ENCODE results near the gene BPIFB2.

Gene BPIFB2

GRCh38 chr20:33062825-33063149, 55.3 kb downstream of the BPIFB2 start:
- FAIRE-seq (no peak), DNase-seq (ENCODE audit: insufficient read length, low spot score) (no peak)
- TF ChIP-seq PAX5 (IDR thresholded peaks at IDR 0.05; ENCODE audit: insufficient read depth, low read length, severe bottlenecking) (no peak), POLR2AphosphoS5 (IDR thresholded peaks at IDR 0.05; ENCODE audit: low read depth, low read length) (no peak), TAF1 (IDR thresholded peaks at IDR 0.05; ENCODE audit: low read depth, low read length) (no peak), SPI1 (IDR thresholded peaks at IDR 0.05; ENCODE audit: low read depth, low read length) (no peak), POLR2A (IDR thresholded peaks at IDR 0.05; ENCODE audit: low read depth, low read length) (no peak), POU2F2 (IDR thresholded peaks at IDR 0.05; ENCODE audit: low read depth, low read length) (no peak)

DNA sequence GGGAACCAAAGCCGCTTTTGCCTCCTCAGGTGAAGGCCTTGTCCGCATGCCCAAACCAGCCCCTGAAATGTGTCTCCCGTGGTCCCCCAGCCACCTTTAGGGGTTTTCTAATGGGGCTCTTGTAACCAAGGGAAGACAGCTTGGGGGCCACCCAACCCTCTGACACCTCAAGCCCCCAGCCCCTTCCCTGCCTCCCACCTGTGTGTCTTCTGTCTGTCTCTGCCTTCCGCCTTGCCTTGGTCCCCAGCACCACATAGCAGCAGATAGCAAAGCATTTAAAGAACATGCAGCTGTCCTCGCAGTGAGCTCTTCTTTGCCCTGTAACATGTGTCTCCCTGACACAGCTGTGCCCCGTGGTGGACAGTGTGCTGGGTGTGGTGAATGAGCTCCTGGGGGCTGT, 55.8 kb downstream of the BPIFB2 start:
- TF ChIP-seq POU2F2 (IDR thresholded peaks at IDR 0.05; ENCODE audit: low read depth, low read length) (no peak), SPI1 (IDR thresholded peaks at IDR 0.05; ENCODE audit: low read depth, low read length) (no peak), POLR2AphosphoS5 (IDR thresholded peaks at IDR 0.05; ENCODE audit: low read depth, low read length) (no peak), PAX5 (IDR thresholded peaks at IDR 0.05; ENCODE audit: insufficient read depth, low read length, severe bottlenecking) (no peak), POLR2A (IDR thresholded peaks at IDR 0.05; ENCODE audit: low read depth, low read length) (no peak), TAF1 (IDR thresholded peaks at IDR 0.05; ENCODE audit: low read depth, low read length) (no peak)
- FAIRE-seq (no peak), DNase-seq (ENCODE audit: insufficient read length, low spot score) (no peak)

GRCh38 chr20:33064572-33065287, 57.2 kb downstream of the BPIFB2 start:
- TF ChIP-seq POU2F2 (IDR thresholded peaks at IDR 0.05; ENCODE audit: low read depth, low read length) = no peak
- no peak for TF ChIP-seq POLR2A (IDR thresholded peaks at IDR 0.05; ENCODE audit: low read depth, low read length)
- no peak for TF ChIP-seq PAX5 (IDR thresholded peaks at IDR 0.05; ENCODE audit: insufficient read depth, low read length, severe bottlenecking)
- no peak for TF ChIP-seq SPI1 (IDR thresholded peaks at IDR 0.05; ENCODE audit: low read depth, low read length)
- TF ChIP-seq TAF1 (IDR thresholded peaks at IDR 0.05; ENCODE audit: low read depth, low read length) = no peak
- no peak for TF ChIP-seq POLR2AphosphoS5 (IDR thresholded peaks at IDR 0.05; ENCODE audit: low read depth, low read length)
- FAIRE-seq = no peak
- no peak for DNase-seq (ENCODE audit: insufficient read length, low spot score)

DNA sequence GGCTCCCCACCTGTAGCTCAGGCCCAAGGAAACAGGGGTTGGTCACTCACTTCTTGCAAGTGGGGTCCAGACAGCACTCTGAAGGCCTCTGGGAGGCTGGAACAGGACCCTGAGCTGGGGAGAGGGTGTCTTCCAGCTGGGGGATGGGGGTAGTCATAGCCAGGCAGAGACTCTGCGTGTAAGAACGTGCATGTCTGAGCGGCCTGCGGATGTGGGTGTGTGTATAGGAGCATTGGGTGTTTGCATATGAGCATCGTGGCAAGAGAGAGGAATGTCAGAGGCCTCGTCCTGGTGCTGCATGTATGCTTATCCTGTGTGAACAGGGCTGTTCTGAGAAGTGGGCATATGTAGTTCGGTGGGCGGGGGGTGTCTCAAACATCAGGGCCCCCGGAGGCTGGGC, 58.3 kb downstream of the BPIFB2 start:
- FAIRE-seq (no peak), DNase-seq (ENCODE audit: insufficient read length, low spot score) (no peak)
- TF ChIP-seq PAX5 (IDR thresholded peaks at IDR 0.05; ENCODE audit: insufficient read depth, low read length, severe bottlenecking) (no peak), POLR2A (IDR thresholded peaks at IDR 0.05; ENCODE audit: low read depth, low read length) (no peak), POLR2AphosphoS5 (IDR thresholded peaks at IDR 0.05; ENCODE audit: low read depth, low read length) (no peak), TAF1 (IDR thresholded peaks at IDR 0.05; ENCODE audit: low read depth, low read length) (no peak), POU2F2 (IDR thresholded peaks at IDR 0.05; ENCODE audit: low read depth, low read length) (no peak), SPI1 (IDR thresholded peaks at IDR 0.05; ENCODE audit: low read depth, low read length) (no peak)

DNA sequence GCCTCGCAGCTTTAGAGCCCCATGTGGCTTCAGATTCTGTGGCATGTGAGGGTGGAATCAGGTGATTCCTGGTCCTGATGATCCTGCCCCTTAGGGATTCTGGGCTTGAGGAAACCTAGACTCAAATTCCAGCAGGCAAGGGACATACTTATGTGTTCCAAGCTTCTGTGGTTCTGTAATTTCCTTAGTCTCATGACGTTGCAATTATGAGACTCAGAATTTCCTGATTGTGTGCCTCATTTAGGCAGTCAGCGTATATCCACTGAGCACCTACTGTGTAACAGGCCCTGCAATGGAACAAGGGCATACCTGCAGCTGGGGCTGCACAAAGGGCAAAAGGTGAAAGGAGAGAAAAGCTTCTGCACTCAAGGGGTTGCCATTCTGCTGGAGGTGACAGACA, 60.3 kb downstream of the BPIFB2 start:
- no peak for FAIRE-seq
- DNase-seq (ENCODE audit: insufficient read length, low spot score) = no peak
- TF ChIP-seq POLR2AphosphoS5 (IDR thresholded peaks at IDR 0.05; ENCODE audit: low read depth, low read length) = no peak
- no peak for TF ChIP-seq POLR2A (IDR thresholded peaks at IDR 0.05; ENCODE audit: low read depth, low read length)
- no peak for TF ChIP-seq POU2F2 (IDR thresholded peaks at IDR 0.05; ENCODE audit: low read depth, low read length)
- TF ChIP-seq TAF1 (IDR thresholded peaks at IDR 0.05; ENCODE audit: low read depth, low read length) = no peak
- TF ChIP-seq PAX5 (IDR thresholded peaks at IDR 0.05; ENCODE audit: insufficient read depth, low read length, severe bottlenecking) = no peak
- TF ChIP-seq SPI1 (IDR thresholded peaks at IDR 0.05; ENCODE audit: low read depth, low read length) = no peak

DNA sequence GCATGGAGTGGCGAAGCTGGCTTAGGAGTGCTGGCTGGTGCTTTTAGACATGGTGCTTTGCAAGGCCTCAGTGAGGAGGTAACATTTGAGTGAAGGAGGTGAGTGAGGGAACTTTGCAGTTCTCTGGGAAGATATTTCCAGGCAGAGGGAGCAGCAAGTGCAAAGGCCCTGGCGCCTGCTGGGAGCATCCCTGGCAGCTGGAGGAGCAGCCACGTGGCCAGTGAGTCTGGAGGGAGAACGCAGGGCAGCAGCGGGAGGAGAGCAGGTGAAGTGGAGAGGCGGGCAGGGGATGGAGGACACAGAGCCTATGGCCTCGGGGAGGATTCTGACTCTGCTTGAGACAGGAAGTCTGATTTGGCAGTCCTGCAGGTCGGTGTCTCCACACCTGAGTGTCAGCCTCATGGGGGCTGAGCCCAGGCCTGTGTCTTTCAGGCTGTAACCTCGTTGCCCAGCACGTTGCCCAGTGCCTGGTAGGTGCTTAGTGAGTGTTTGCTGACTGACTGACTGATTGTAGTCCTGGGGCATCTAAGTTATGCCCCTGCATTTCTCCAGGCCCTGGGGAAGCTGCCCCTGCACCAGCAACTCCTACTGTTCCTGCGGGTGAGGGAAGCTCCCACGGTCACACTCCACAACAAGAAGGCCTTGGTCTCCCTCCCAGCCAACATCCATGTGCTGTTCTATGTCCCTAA, 60.9 kb downstream of the BPIFB2 start:
- TF ChIP-seq POLR2AphosphoS5 (IDR thresholded peaks at IDR 0.05; ENCODE audit: low read depth, low read length) (no peak), POU2F2 (IDR thresholded peaks at IDR 0.05; ENCODE audit: low read depth, low read length) (no peak), TAF1 (IDR thresholded peaks at IDR 0.05; ENCODE audit: low read depth, low read length) (no peak), PAX5 (IDR thresholded peaks at IDR 0.05; ENCODE audit: insufficient read depth, low read length, severe bottlenecking) (no peak), POLR2A (IDR thresholded peaks at IDR 0.05; ENCODE audit: low read depth, low read length) (no peak), SPI1 (IDR thresholded peaks at IDR 0.05; ENCODE audit: low read depth, low read length) (no peak)
- DNase-seq (ENCODE audit: insufficient read length, low spot score) (no peak), FAIRE-seq (no peak)

- DNase-seq (ENCODE audit: insufficient read length, low spot score) (no peak), FAIRE-seq (no peak)
- no peak for TF ChIP-seq POLR2A (IDR thresholded peaks at IDR 0.05; ENCODE audit: low read depth, low read length)
- no peak for TF ChIP-seq POLR2AphosphoS5 (IDR thresholded peaks at IDR 0.05; ENCODE audit: low read depth, low read length)
- no peak for TF ChIP-seq POU2F2 (IDR thresholded peaks at IDR 0.05; ENCODE audit: low read depth, low read length)
- TF ChIP-seq SPI1 (IDR thresholded peaks at IDR 0.05; ENCODE audit: low read depth, low read length) = no peak
- TF ChIP-seq TAF1 (IDR thresholded peaks at IDR 0.05; ENCODE audit: low read depth, low read length) = no peak
- TF ChIP-seq PAX5 (IDR thresholded peaks at IDR 0.05; ENCODE audit: insufficient read depth, low read length, severe bottlenecking) = no peak
Observed at GRCh38 chr20:33069673-33070072, 62.2 kb downstream of the BPIFB2 start.

GRCh38 chr20:33070111-33071053, 62.9 kb downstream of the BPIFB2 start:
- FAIRE-seq = no peak
- no peak for TF ChIP-seq PAX5 (IDR thresholded peaks at IDR 0.05; ENCODE audit: insufficient read depth, low read length, severe bottlenecking)
- no peak for TF ChIP-seq SPI1 (IDR thresholded peaks at IDR 0.05; ENCODE audit: low read depth, low read length)
- no peak for TF ChIP-seq POU2F2 (IDR thresholded peaks at IDR 0.05; ENCODE audit: low read depth, low read length)
- DNase-seq (ENCODE audit: insufficient read length, low spot score) = no peak

GRCh38 chr20:33071198-33071597, 63.7 kb downstream of the BPIFB2 start:
- no peak for TF ChIP-seq POLR2AphosphoS5 (IDR thresholded peaks at IDR 0.05; ENCODE audit: low read depth, low read length)
- no peak for TF ChIP-seq PAX5 (IDR thresholded peaks at IDR 0.05; ENCODE audit: insufficient read depth, low read length, severe bottlenecking)
- no peak for TF ChIP-seq SPI1 (IDR thresholded peaks at IDR 0.05; ENCODE audit: low read depth, low read length)
- TF ChIP-seq TAF1 (IDR thresholded peaks at IDR 0.05; ENCODE audit: low read depth, low read length) = no peak
- TF ChIP-seq POLR2A (IDR thresholded peaks at IDR 0.05; ENCODE audit: low read depth, low read length) = no peak
- TF ChIP-seq POU2F2 (IDR thresholded peaks at IDR 0.05; ENCODE audit: low read depth, low read length) = no peak
- no peak for FAIRE-seq

More at GRCh38 chr20:33071198-33071597, 63.7 kb downstream of the BPIFB2 start:
- DNase-seq (ENCODE audit: insufficient read length, low spot score) = no peak
